Measurements from ENCODE around the gene KMT2E. TPM values are rescaled to one million over a fixed set of nuclear protein-coding genes. Genes with fewer than 3 reads are reported as not detected.

Gene KMT2E
- total RNA-seq, 2 donors from 2014 or later = 48.5 to 67.2 TPM

- Histone ChIP-seq H3K27ac (no peak overlapping the region), H3K4me3 (no peak overlapping the region), H3K36me3 (replicated peaks in 1 of 2; ENCODE audit: insufficient read depth in 1 of 2, low read depth in 2 of 2) (no peaks in the 10 kb centered on the region), H3K9me3 (no peaks in the 10 kb centered on the region), H3K27me3 (no peaks in the 10 kb centered on the region), H3K4me1 (no peaks in the 10 kb centered on the region)
- TF ChIP-seq, protein P1, sequence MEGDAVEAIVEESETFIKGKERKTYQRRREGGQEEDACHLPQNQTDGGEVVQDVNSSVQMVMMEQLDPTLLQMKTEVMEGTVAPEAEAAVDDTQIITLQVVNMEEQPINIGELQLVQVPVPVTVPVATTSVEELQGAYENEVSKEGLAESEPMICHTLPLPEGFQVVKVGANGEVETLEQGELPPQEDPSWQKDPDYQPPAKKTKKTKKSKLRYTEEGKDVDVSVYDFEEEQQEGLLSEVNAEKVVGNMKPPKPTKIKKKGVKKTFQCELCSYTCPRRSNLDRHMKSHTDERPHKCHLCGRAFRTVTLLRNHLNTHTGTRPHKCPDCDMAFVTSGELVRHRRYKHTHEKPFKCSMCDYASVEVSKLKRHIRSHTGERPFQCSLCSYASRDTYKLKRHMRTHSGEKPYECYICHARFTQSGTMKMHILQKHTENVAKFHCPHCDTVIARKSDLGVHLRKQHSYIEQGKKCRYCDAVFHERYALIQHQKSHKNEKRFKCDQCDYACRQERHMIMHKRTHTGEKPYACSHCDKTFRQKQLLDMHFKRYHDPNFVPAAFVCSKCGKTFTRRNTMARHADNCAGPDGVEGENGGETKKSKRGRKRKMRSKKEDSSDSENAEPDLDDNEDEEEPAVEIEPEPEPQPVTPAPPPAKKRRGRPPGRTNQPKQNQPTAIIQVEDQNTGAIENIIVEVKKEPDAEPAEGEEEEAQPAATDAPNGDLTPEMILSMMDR (IDR thresholded peaks at IDR 0.05) = no peak
- TF ChIP-seq POLR2A (IDR thresholded peaks at IDR 0.05) = no peak
- DNase-seq (no peak), ATAC-seq (no peak)
- 61 to 71% methylated on average over 3 of the region's 3 CpGs for whole genome bisulfite sequencing, 2 donors
- intact Hi-C loops (cut with DNase I) = no loop called here
Measured at GRCh38 chr7:105136221-105136620, 122.2 kb downstream of the KMT2E start.

GRCh38 chr7:105137898-105138297 lies 123.9 kb downstream of the KMT2E start:
- intact Hi-C loops (cut with DNase I) = no loop called here
- Histone ChIP-seq H3K27ac (no peak overlapping the region), H3K4me1 (no peaks in the 10 kb centered on the region), H3K36me3 (replicated peaks in 1 of 2; ENCODE audit: insufficient read depth in 1 of 2, low read depth in 2 of 2) (peaks cover 0 to 2% of the 10 kb centered on the region in 2 donors), H3K27me3 (no peaks in the 10 kb centered on the region), H3K4me3 (no peak overlapping the region), H3K9me3 (no peaks in the 10 kb centered on the region)
- ATAC-seq = no peak
- 86 to 87% methylated on average over 4 of the region's 4 CpGs for WGBS, 2 donors
- no peak for DNase-seq
- TF ChIP-seq POLR2A (IDR thresholded peaks at IDR 0.05) = no peak
- TF ChIP-seq, protein P1 (IDR thresholded peaks at IDR 0.05) = no peak

DNA sequence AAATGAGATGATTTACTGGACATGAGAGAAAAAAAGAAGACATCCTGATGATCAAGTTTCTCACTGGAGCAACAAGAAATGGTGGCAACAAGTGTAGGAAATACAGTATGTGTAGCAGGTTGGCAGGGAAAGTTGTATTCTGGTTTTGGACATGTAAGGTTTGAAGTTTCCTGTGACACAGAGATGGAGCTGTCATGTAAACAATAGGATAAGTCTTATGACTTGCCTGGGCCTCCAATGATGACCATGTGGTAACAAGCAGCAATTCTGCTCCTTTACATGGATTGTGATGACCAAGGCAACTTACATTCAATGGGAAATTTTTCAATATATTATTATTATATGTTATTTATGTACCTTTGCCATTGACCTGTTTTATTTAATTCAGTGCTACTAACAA lies 125.4 kb downstream of the KMT2E start:
- H3K27ac ChIP-seq = no peak overlapping the region
- peaks cover 0 to 2% of the 10 kb centered on the region in 2 donors for H3K36me3 ChIP-seq (replicated peaks in 1 of 2; ENCODE audit: insufficient read depth in 1 of 2, low read depth in 2 of 2)
- H3K4me1 ChIP-seq = no peaks in the 10 kb centered on the region
- no peaks in the 10 kb centered on the region for H3K9me3 ChIP-seq
- H3K27me3 ChIP-seq = no peaks in the 10 kb centered on the region
- DNase-seq (no peak), ATAC-seq (no peak)
- intact Hi-C loops (cut with DNase I) = no loop called here
- no peak overlapping the region for H3K4me3 ChIP-seq
- no peak for TF ChIP-seq POLR2A (IDR thresholded peaks at IDR 0.05)
- TF ChIP-seq, protein P1 (IDR thresholded peaks at IDR 0.05) = no peak

- H3K36me3 ChIP-seq (replicated peaks in 1 of 2; ENCODE audit: insufficient read depth in 1 of 2, low read depth in 2 of 2) = peaks cover 0 to 2% of the 10 kb centered on the region in 2 donors
- H3K27me3 ChIP-seq = no peaks in the 10 kb centered on the region
- H3K9me3 ChIP-seq = no peaks in the 10 kb centered on the region
- ATAC-seq (no peak), DNase-seq (no peak)
- WGBS, 2 donors = 85 to 87% methylated on average over 6 of the region's 6 CpGs
- H3K4me1 ChIP-seq = peaks cover 4% of the 10 kb centered on the region
- no peak overlapping the region for H3K27ac ChIP-seq
- intact Hi-C loops (cut with DNase I) = no loop called here
- no peak for TF ChIP-seq POLR2A (IDR thresholded peaks at IDR 0.05)
- TF ChIP-seq, protein P1 (IDR thresholded peaks at IDR 0.05) = peak in 3 of 7 experiments; percentile 10 to 30 (median 27)
- H3K4me3 ChIP-seq = no peak overlapping the region
Measured at GRCh38 chr7:105141068-105141467, 127.1 kb downstream of the KMT2E start.

- Histone ChIP-seq H3K4me1 (peaks cover 34% of the 10 kb centered on the region), H3K27me3 (no peaks in the 10 kb centered on the region), H3K27ac (peak overlapping the region in 2 of 4 donors; percentile 42 to 45), H3K9me3 (no peaks in the 10 kb centered on the region), H3K4me3 (no peak overlapping the region), H3K36me3 (replicated peaks in 1 of 2; ENCODE audit: insufficient read depth in 1 of 2, low read depth in 2 of 2) (no peaks in the 10 kb centered on the region)
- ATAC-seq (peak; percentile 57), DNase-seq (no peak)
- TF ChIP-seq, protein P1 (IDR thresholded peaks at IDR 0.05) = no peak
- TF ChIP-seq POLR2A (IDR thresholded peaks at IDR 0.05) = no peak
- intact Hi-C loops (cut with DNase I) = no loop called here
- WGBS, 2 donors = 28 to 37% methylated on average over 3 of the region's 3 CpGs
Measured at GRCh38 chr7:105149827-105150226, 135.8 kb downstream of the KMT2E start.
